ENCODE results near the gene UGT1A9.

- no peak for TF ChIP-seq CTCF (IDR thresholded peaks at IDR 0.05; ENCODE audit: low read depth, low read length)
- TF ChIP-seq MAX (IDR thresholded peaks at IDR 0.05; ENCODE audit: low read depth, low read length) = no peak
These were observed 86.4 kb downstream of the UGT1A9 start for GRCh38 chr2:233758141-233758540.
